ENCODE data around the gene TP53RK. TPM values are rescaled to one million over a fixed set of nuclear protein-coding genes. Genes with fewer than 3 reads are reported as not detected.

The TP53RK gene
- total and polyA plus RNA-seq, 9 donors, result 7.7 to 17.5 (median 13.4) TPM

DNA sequence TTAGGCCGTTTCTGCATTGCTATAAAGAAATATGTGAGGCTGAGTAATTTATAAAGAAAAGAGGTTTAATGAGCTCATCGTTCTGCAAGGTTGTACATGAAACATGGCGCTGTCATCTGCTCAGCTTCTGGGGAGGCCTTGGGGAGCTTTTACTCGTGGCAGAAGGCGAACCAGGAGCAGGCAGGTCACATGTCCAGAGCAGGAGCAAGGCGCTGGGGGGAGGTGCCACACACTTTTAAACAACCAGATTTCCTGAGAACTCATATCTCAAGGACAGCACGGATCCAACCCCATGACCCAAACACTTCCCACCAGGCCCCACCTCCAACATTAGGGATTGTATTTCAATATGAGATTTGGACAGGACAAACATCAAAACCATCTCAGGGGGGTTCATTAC is 31.6 kb downstream of the TP53RK start:
- H3K27ac ChIP-seq, result no peak overlapping the region
- no peaks in the 10 kb centered on the region for H3K4me1 ChIP-seq (ENCODE audit: insufficient read depth)
- no peaks in the 10 kb centered on the region for H3K36me3 ChIP-seq
- intact Hi-C loops (cut with DNase I), result no loop called here
- DNase-seq, result no peak
- no peak overlapping the region for H3K4me3 ChIP-seq
- H3K9me3 ChIP-seq, result no peaks in the 10 kb centered on the region
- no peak for TF ChIP-seq EP300 (IDR thresholded peaks at IDR 0.05)
- no peaks in the 10 kb centered on the region for H3K27me3 ChIP-seq
- 73 to 80% (median 75%) methylated on average over 7 of the region's 7 CpGs for WGBS, 3 donors

DNA sequence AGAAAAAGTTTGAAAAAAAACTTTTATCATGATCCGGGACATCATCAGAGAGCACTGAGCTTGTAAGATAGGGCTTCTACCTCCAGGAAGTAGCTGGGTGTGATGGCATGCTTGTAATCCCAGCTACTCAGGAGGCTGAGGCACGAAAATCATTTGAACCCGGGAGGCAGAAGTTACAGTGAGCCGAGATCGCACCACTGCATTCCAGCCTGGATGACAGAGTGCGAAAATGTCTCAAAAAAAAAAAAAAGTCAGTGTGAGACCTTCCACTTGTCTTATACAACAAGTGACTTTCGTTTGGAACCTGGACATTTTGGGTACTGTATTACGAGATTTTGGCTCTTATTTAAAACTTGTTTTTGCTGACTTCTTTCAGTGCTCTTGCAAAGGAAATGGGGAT is 32.1 kb downstream of the TP53RK start:
- Histone ChIP-seq H3K36me3 (no peaks in the 10 kb centered on the region), H3K27me3 (no peaks in the 10 kb centered on the region), H3K4me1 (ENCODE audit: insufficient read depth) (no peaks in the 10 kb centered on the region), H3K4me3 (no peak overlapping the region), H3K27ac (no peak overlapping the region), H3K9me3 (no peaks in the 10 kb centered on the region)
- DNase-seq, result no peak
- 92 to 94% (median 93%) methylated on average over 8 of the region's 8 CpGs for WGBS, 3 donors
- intact Hi-C loops (cut with DNase I), result no loop called here
- no peak for TF ChIP-seq EP300 (IDR thresholded peaks at IDR 0.05)
- TF ChIP-seq, protein P1, sequence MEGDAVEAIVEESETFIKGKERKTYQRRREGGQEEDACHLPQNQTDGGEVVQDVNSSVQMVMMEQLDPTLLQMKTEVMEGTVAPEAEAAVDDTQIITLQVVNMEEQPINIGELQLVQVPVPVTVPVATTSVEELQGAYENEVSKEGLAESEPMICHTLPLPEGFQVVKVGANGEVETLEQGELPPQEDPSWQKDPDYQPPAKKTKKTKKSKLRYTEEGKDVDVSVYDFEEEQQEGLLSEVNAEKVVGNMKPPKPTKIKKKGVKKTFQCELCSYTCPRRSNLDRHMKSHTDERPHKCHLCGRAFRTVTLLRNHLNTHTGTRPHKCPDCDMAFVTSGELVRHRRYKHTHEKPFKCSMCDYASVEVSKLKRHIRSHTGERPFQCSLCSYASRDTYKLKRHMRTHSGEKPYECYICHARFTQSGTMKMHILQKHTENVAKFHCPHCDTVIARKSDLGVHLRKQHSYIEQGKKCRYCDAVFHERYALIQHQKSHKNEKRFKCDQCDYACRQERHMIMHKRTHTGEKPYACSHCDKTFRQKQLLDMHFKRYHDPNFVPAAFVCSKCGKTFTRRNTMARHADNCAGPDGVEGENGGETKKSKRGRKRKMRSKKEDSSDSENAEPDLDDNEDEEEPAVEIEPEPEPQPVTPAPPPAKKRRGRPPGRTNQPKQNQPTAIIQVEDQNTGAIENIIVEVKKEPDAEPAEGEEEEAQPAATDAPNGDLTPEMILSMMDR (IDR thresholded peaks at IDR 0.05), result no peak
- no peak for TF ChIP-seq POLR2A (IDR thresholded peaks at IDR 0.05)

DNA sequence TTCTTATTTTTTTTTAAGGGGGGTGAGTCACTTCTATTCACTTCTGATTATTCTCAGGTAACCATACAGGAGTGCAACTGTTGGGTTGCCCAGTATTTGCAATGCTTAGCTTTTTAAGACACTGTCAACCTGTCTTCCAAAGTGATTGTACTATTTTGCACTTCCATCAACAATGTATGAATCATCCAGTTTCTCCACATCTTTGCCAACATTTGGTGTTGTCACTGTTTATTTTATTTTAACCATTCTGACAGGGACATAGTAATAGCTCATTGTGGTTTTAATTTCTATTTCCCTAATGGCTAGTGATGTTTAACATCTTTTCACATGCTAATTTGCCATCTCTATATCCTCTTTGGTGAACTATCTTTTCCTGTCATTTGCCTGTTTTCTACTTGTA is 36.5 kb downstream of the TP53RK start:
- TF ChIP-seq EP300 (IDR thresholded peaks at IDR 0.05) (no peak), POLR2A (IDR thresholded peaks at IDR 0.05) (no peak)
- TF ChIP-seq, protein P1 (IDR thresholded peaks at IDR 0.05), result no peak
- intact Hi-C loops (cut with DNase I), result no loop called here
- H3K27me3 ChIP-seq, result no peaks in the 10 kb centered on the region

DNA sequence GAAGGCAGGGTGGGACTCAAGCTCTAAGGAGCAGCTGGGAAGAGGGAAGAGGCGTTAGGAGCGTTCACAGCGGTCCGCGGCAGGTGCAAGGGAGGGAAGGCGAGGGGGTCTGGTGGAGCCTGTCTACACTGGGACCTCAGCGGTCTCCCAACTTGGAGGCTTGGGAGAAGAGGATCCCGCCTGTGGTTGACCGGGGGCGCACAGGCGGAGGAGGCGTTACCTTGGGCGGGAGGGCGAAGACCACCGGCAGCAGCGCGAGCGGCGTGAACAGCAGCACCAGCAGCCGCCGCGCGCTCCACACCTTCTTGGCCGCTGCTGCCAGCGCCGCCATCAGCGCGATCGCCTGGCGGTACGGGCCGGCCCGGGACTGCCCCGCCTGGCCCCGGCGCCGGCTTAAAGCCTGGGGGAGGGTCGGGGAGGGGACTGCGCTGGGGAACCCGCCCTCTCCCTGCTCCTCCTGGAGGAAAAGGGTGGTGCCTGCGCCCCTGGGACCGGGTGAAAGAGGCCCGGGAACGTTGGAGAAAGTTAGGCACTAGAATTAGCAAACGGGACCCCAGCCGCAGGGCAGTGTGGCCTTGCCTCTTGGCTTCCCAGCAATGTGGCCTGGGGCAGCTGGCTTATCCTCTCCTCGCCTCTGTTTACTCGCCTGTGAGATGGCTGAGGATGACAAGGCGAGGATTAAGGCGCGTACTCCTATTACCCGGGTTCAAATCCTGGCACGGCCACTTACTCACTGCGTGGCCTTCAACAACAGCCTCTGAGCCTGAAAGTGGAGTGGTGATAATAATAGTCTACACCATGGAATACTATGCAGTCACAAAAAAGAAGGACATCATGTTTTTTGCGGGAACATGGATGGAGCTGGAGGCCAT is 37.9 kb downstream of the TP53RK start, which contains the start of gene SLC13A3:
Gene SLC13A3, minus strand, starts transcription at position 369 of the 872 bp plus-strand sequence. Its CDS starts 38 bp downstream, at position 331.
- WGBS, 3 donors, result 15 to 19% (median 19%) methylated on average over 54 to 55 of the region's 55 CpGs
- no peaks in the 10 kb centered on the region for H3K36me3 ChIP-seq
- no peak within 1 kb of the TSS for H3K4me3 ChIP-seq
- DNase-seq, result no peak
- TF ChIP-seq, protein P1 (IDR thresholded peaks at IDR 0.05), result no peak
- no peak for TF ChIP-seq POLR2A (IDR thresholded peaks at IDR 0.05)
- TF ChIP-seq EP300 (IDR thresholded peaks at IDR 0.05), result no peak
- H3K27ac ChIP-seq, result no peak within 1 kb of the TSS
- H3K4me1 ChIP-seq (ENCODE audit: insufficient read depth), result peaks cover 4% of the 10 kb centered on the region
- intact Hi-C loops (cut with DNase I), result no loop called here
- no peaks in the 10 kb centered on the region for H3K27me3 ChIP-seq
- H3K9me3 ChIP-seq, result no peaks in the 10 kb centered on the region

More for the DNA sequence above, 36.5 kb downstream of the TP53RK start:
- H3K36me3 ChIP-seq, result no peaks in the 10 kb centered on the region
- H3K4me1 ChIP-seq (ENCODE audit: insufficient read depth), result peaks cover 4% of the 10 kb centered on the region
- H3K9me3 ChIP-seq, result no peaks in the 10 kb centered on the region
- no peak for DNase-seq
- H3K4me3 ChIP-seq, result no peak overlapping the region
- H3K27ac ChIP-seq, result no peak overlapping the region

DNA sequence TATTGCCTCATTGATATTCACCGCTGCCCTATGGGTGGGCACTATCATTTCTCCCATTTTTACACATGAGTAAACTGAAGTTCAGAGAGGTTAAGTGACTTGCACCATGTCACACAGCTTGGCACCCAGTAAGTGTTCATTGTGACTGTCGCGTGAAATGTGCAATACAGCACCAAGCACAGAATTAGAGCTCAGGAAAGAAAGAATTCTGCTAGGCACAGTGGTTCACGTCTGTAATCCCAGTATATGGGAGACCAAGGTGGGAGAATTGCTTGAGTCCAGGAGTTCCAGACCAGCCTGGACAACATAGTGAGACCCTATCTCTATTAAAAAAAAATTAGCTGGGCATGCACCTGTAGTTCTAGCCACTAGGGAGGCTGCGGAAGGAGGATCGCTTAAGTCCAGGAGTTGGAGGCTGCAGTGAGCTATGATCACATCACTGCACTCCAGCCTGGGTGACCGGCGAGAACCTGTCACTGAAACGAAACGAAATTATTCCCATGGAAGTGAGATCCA is 38.6 kb downstream of the TP53RK start:
- no peak overlapping the region for H3K27ac ChIP-seq
- no peak overlapping the region for H3K4me3 ChIP-seq
- 82 to 85% (median 82%) methylated on average over 10 of the region's 10 CpGs for WGBS, 3 donors
- TF ChIP-seq, protein P1 (IDR thresholded peaks at IDR 0.05), result no peak
- TF ChIP-seq EP300 (IDR thresholded peaks at IDR 0.05) (no peak), POLR2A (IDR thresholded peaks at IDR 0.05) (no peak)
- peaks cover 4% of the 10 kb centered on the region for H3K4me1 ChIP-seq (ENCODE audit: insufficient read depth)
- DNase-seq, result no peak
- H3K9me3 ChIP-seq, result no peaks in the 10 kb centered on the region
- intact Hi-C loops (cut with DNase I), result no loop called here
- H3K27me3 ChIP-seq, result no peaks in the 10 kb centered on the region
- H3K36me3 ChIP-seq, result no peaks in the 10 kb centered on the region
